B cell (primary cell): ENCODE results near the gene LAX1.

ENCODE experiments used
- EZH2 ChIP-seq: IDR thresholded peaks from 2 replicates; pipeline ENCODE4 v1.6.1; 2012; ENCODE audit warnings: borderline replicate concordance, low read depth, mild to moderate bottlenecking, moderate library complexity, low read length; ENCODE audit not compliant: insufficient read depth, poor library complexity, severe bottlenecking
- TF ChIP-seq, protein P1 (sequence below): fragments of 200-600 bp; IDR thresholded peaks from one replicate; pipeline ENCODE4 v1.8.0; 2022; ENCODE audit warnings: antibody characterized with exemption, mild to moderate bottlenecking

DNA sequence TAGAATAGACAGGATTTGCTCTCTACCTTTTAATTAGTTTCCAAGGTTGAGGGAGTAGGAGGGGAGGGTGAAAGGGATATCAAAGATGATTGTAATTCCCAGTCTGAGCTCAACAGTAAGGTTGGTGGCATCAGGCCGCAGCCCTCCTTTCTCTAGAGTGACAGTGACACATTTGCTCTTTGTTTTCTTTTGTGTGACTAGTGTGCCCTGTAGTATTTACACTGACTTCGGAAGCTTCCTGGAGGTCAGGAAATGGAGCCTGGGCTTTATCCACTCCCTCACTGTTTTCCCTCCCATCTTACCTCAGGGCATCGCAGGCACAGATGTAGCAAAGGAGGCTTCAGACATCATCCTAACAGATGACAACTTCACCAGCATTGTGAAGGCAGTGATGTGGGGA, 44.7 kb upstream of the LAX1 start:
- TF ChIP-seq, protein P1, sequence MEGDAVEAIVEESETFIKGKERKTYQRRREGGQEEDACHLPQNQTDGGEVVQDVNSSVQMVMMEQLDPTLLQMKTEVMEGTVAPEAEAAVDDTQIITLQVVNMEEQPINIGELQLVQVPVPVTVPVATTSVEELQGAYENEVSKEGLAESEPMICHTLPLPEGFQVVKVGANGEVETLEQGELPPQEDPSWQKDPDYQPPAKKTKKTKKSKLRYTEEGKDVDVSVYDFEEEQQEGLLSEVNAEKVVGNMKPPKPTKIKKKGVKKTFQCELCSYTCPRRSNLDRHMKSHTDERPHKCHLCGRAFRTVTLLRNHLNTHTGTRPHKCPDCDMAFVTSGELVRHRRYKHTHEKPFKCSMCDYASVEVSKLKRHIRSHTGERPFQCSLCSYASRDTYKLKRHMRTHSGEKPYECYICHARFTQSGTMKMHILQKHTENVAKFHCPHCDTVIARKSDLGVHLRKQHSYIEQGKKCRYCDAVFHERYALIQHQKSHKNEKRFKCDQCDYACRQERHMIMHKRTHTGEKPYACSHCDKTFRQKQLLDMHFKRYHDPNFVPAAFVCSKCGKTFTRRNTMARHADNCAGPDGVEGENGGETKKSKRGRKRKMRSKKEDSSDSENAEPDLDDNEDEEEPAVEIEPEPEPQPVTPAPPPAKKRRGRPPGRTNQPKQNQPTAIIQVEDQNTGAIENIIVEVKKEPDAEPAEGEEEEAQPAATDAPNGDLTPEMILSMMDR = no peak
- TF ChIP-seq EZH2 = no peak
